Renal pelvis (tissue), 12 donors: ENCODE data around the gene PXT1. TPM values are rescaled to one million over a fixed set of nuclear protein-coding genes. Genes with fewer than 3 reads are reported as not detected.
"Not testable (repeated sequence)": the region's sequence is repeated elsewhere in the genome, so short reads cannot be mapped to it uniquely, and the experiment has no call there.

Experiments
- DNase-seq: peaks from one replicate; pipeline ENCODE4 v3.0.0-alpha.2; 2013
- long read RNA-seq, 16 experiments: transcript quantifications; one replicate each; lab custom pipeline, GENCODE V29; 2026
- polyA plus RNA-seq, 3 donors: library from polyadenylated mRNA; unstranded; fragments of 120-200 nt; gene quantifications; one replicate each; pipeline ENCODE4 v1.2.1, GENCODE V29; 2013; ENCODE audit not compliant: insufficient read length in 3 of 3

PXT1 gene, protein sequence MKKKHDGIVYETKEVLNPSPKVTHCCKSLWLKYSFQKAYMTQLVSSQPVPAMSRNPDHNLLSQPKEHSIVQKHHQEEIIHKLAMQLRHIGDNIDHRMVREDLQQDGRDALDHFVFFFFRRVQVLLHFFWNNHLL
- under 1 TPM in 1 of 3 donors, not detected in 2; 0.06 TPM for polyA plus RNA-seq
- long read RNA-seq, donor 1, result 0 reads
- long read RNA-seq, donor 2, partial matches to known transcripts, result 20 of 27 reads
- long read RNA-seq, donor 2, other reads (novel, unspliced or antisense), result 7 of 27 reads
- long read RNA-seq, donor 3, result 0 reads
- long read RNA-seq, donor 4, result 0 reads
- long read RNA-seq, donor 5, result 0 reads
- long read RNA-seq, donor 6, result 0 reads
- long read RNA-seq, donor 7, result 0 reads
- long read RNA-seq, donor 8, result 0 reads
- long read RNA-seq, donor 9, result 0 reads
- long read RNA-seq, donor 10, result 0 reads
- long read RNA-seq, donor 11, result 0 reads
- long read RNA-seq, donor 12, result 0 reads
- long read RNA-seq, donor 13, result 0 reads
- long read RNA-seq, donor 14, result 0 reads
- long read RNA-seq, donor 15, result 0 reads
- long read RNA-seq, donor 16, partial matches to known transcripts, result 43 of 43 reads
- long read RNA-seq, donor 16, other reads (novel, unspliced or antisense), result 0 of 43 reads

GRCh38 chr6:36442671-36443470 lies at the start of gene PXT1, which contains the start of gene KCTD20:
TSS of gene PXT1 (minus strand) at chr6:36442854. CDS start at chr6:36426082, 16,772 bp downstream.
TSS of gene KCTD20 (plus strand) at chr6:36443000. CDS start at chr6:36470098, 27,098 bp downstream.
- peak; percentile 92 for DNase-seq

DNA sequence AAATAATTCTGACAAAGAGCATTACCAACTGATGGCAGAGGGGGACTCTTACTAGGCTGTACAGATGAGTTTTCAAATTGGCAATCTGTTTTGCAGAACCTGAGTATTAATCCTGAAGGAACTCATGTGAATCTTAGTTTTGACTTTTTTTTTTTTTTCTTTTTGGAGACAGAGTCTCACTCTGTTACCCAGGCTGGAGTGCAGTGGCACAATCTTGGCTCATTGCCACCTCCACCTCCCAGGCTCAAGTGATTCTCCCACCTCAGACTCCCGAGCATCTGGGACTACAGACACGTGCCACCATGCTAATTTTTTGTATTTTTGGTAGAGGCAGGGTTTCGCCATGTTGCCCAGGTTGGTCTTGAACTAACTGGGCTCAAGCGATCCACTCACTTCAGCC lies 49.4 kb upstream of the PXT1 start:
- no peak for DNase-seq

GRCh38 chr6:36491378-36491965 lies 48.8 kb upstream of the PXT1 start:
- peak; percentile 4 for DNase-seq

GRCh38 chr6:36489426-36489825 lies 46.8 kb upstream of the PXT1 start:
- no peak for DNase-seq

- DNase-seq, result no peak
Observed at GRCh38 chr6:36488221-36488620, 45.6 kb upstream of the PXT1 start.

GRCh38 chr6:36487698-36488097 lies 45.0 kb upstream of the PXT1 start:
- DNase-seq, result no peak

DNA sequence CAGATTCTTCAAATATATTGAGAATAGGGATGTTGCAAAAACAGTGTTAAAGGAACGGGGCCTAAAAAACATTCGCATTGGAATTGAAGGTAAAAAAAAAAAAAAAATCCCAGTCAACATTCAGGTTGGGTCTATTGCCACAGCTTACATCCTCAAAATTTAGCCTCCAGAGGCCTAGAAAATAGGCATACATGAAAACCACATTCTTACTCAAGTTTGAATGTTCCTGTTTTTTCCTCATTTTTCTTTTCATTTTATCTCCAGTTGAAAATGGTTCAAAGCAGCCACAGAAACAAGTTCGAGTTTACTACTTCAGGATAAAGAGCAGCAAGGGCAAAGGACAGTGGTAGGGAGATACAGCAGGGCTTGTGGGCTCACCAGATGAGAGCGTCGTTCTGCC lies 42.1 kb upstream of the PXT1 start:
- no peak for DNase-seq

DNA sequence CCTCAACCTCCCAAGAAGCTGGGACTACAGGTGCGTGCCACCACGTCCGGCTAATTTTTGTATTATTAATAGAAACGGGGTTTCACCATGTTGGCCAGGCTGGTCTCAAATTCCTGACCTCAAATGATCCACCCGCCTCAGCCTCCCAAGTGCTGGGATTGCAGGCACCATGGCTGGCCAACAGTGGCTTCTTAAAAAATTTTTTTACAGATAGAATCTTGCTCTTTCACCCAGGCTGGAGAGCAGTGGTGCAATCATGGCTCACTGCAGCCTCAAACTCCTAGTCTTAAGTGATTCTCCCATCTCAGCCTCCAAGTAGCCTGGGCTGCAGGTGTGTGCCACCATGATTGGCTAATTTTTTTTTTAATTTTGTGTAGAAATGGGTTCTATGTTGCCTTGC lies 40.7 kb upstream of the PXT1 start:
- not testable (repeated sequence) for DNase-seq

- DNase-seq, result no peak
Observed at GRCh38 chr6:36479256-36479655, 36.6 kb upstream of the PXT1 start.

- no peak for DNase-seq
Observed at GRCh38 chr6:36478051-36478526, 35.4 kb upstream of the PXT1 start.

DNA sequence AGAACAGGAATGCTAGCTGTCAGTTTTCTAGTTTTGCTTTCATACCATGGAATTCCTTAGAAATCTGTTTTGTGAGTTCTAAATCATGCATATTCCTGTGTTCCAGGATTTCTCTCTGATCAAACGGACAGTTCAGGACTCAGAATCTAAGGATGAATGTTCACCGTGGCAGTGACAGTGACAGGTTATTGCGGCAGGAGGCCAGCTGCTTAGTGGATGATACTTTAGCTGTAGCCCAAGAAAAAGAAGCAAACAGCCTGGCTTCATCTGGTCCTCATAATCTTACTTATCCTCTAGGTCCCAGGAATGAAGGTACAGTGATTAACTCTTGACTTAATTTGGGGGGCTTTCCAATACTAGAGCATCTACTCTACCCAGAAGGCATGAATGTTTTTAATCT lies 27.3 kb upstream of the PXT1 start:
- no peak for DNase-seq

DNA sequence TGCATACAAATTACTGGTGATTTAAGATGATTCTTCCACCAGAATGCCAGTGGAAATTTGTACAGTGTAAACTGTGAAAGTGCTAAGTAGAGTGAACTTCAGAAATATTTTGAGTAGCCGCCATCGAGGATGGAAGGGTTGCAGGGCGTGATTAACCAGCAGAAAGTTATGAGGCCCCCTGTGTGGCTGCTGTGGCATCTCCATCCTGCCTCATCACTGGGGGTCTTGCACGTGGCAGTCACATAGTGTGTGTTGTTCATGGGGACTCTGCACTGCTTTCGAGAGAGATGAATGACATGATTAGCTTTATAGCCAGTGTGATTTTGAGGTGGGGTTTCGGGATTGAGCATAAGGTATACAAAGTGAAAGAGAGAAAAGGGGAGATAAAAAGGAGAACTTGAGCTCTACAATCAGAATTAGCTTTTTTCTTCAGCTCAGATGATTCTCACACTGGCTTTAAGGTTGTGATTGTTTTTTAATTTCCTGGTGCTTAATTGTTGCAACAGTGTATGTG lies 26.6 kb upstream of the PXT1 start:
- DNase-seq, result no peak

DNA sequence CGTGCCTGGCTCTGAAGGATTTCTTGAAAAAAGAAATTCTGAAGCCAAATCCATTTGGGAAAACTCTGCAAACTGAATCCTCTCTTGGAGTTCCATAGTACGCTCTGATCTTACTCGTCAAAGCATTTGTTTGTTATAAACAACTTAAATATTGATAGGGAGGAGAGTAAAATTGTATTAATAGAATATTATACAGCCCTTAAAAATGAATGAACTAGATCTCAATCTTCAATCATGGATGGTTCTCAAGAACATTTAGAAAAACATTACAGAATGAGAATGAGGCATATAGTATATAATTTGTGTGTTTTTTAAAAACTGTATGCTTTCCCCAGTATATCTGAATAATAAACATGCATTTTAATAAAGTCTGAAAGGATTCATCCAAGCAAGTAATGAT lies 25.0 kb upstream of the PXT1 start:
- DNase-seq, result no peak

- no peak for DNase-seq
Observed at GRCh38 chr6:36464233-36464632, 21.6 kb upstream of the PXT1 start.

GRCh38 chr6:36463676-36464075 lies 21.0 kb upstream of the PXT1 start:
- no peak for DNase-seq

GRCh38 chr6:36461646-36462045 lies 19.0 kb upstream of the PXT1 start:
- no peak for DNase-seq

DNA sequence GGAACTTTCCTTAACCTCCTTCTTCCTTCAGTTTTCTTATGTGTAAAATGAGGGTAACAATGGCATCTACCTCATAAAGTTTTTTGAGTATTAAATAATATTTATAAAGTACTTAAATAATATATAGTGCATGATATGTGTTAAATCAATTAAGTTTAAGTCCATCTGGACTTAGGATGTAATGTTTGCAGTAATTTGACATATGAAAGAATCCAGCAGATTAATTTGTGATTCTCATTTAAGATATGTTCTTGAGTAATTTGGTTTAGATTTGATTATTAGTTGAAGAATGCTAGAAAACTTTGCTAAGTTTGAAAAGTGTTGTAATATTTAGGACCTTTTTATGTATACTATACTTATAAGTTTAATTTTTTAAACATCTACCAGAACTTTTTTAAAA lies 18.3 kb upstream of the PXT1 start:
- no peak for DNase-seq

DNA sequence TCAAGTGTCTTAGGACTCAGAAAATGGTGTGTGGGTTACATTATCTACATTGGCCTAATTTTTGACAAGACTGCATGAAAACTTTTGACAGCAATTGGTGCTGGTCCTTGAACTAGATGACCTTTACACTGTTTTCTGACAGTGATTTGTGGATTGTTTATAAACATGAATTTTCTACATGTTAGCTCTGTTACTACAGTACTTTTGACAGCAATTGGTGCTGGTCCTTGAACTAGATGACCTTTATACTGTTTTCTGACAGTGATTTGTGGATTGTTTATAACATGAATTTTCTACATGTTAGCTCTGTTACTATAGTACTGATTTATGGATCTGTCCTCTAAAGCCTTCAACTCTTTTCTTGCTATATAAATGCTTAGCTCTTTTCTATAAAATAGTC lies 16.8 kb upstream of the PXT1 start:
- DNase-seq, result peak; percentile 26

GRCh38 chr6:36455486-36456027 lies 12.9 kb upstream of the PXT1 start:
- no peak for DNase-seq

GRCh38 chr6:36452897-36453296 lies 10.2 kb upstream of the PXT1 start:
- DNase-seq, result not testable (repeated sequence)

DNA sequence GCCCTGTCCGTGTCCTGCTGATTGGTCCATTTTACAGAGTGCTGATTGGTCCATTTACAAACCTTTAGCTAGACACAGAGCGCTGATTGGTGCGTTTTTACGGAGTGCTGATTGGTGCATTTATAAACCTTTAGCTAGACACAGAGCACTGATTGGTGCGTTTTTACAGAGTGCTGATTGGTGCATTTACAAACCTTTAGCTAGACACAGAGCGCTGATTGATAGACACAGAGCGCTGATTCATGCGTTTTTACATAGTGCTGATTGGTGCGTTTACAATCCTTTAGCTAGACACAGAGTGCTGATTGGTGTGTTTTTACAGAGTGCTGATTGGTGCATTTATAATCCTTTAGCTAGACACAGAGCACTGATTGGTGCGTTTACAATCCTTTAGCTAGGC lies 6.5 kb upstream of the PXT1 start:
- not testable (repeated sequence) for DNase-seq
